HPDE6-E6E7 (cell line): ENCODE measurements around the gene CLC.
"Not testable (repeated sequence)": the region's sequence is repeated elsewhere in the genome, so short reads cannot be mapped to it uniquely, and the experiment has no call there.

Experiments
- DNase-seq: peaks from one replicate; pipeline ENCODE4 v3.0.0; 2011; ENCODE audit warnings: missing footprints; ENCODE audit errors: extremely low spot score

CLC gene

DNA sequence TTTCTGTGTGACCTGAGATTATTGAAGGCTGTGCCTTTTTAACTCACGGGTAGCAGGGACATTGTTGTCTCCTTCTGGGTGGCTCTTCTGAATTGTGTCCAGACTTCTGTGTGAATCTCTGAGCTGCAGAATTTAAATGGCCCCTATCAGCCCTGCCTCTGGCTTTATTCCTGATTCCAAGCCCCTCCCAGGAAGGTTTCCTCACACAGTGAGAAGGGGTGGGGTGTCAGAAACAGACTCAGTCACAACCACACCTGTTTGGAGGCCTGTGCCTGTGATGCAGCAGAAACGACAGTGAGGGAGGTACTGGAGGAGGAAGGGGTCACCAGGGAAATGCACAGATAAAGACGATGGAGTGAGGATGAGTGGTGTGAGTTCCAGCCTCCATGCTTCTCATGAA is at the start of gene CLC:
CLC (minus strand) TSS at position 139 of the 400 bp plus-strand sequence; CDS start at position 62, 77 bp downstream.
- DNase-seq = no peak

DNA sequence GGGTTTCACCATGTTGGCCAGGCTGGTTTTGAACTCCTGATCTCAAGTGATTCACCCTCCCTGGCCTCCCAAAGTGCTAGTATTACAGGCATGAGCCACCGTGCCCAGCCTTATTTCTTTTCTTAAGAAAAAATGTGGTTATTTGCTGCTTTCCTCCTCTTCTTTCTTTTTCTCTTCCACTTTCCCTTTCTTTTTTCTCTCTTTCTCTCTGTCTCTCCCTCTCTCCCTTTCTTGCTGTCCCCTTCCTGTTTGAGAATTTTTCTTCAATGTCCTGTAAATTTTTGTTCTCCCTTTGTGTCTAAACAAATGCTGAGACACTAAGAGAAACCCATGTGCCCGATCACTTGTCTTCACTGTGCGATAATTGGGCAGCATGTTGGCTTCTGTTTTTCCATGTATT is 43.1 kb upstream of the CLC start:
- DNase-seq = no peak

DNA sequence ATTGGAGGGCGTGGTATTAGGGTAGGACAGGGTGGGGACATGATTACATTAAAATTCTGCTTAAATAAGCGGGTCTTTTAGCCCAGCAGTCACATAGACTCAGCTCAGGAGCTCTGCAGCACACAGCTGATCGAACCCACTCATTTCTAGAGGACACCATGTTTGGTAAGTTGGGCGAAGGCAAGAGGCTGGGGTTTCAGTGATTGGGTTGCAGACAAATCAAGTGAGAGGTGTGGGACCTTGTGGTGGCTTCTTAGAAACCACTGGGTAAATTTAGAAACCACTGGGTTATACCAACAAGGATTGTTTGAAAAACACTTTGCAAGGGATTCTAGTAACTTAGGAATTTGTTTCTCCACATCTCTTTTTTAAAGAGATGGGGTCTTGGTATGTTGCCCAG is 40.9 kb upstream of the CLC start, which contains the start of gene LEUTX:
LEUTX (plus strand) TSS at position 92 of the 400 bp plus-strand sequence; CDS start at position 159, 67 bp downstream.
- no peak for DNase-seq

DNA sequence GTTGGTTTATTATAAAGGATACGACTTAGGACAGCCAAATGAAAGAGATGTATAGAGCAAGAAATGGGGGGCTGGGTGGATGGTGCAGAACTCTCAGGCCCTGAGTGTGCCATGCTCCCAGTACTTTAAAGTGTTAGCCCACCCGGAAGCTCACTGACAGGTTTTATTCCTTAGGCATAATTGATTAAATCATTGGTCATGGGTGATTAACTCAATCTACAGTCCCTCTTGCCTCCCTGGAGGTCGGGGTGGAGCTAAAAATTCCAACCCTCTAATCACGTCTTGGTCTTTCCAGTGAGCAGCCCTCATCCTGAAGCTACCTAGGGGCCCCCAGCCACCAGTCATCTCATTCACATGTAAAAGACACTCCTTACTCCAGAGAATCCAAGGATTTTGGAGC is 31.0 kb upstream of the CLC start:
- no peak for DNase-seq

DNA sequence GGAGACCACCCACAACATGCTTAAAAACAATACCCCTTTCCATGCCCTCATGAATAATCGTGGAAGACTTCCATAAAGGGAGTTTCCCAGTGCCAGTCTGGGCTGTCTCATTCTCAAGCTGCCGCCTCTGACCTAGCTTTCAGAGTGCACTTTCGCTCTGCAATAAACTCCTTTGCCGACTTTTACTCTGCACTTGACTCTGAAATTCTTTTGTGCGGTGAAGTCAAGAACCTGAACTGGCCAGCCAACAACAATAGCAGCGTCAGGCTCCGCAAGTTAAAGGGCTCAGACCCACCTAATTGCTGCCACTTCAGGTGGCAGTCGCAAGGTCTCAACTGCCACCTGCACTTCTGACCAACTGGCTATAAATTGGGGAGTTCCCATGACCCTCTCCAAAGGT is 30.5 kb upstream of the CLC start:
- no peak for DNase-seq

DNA sequence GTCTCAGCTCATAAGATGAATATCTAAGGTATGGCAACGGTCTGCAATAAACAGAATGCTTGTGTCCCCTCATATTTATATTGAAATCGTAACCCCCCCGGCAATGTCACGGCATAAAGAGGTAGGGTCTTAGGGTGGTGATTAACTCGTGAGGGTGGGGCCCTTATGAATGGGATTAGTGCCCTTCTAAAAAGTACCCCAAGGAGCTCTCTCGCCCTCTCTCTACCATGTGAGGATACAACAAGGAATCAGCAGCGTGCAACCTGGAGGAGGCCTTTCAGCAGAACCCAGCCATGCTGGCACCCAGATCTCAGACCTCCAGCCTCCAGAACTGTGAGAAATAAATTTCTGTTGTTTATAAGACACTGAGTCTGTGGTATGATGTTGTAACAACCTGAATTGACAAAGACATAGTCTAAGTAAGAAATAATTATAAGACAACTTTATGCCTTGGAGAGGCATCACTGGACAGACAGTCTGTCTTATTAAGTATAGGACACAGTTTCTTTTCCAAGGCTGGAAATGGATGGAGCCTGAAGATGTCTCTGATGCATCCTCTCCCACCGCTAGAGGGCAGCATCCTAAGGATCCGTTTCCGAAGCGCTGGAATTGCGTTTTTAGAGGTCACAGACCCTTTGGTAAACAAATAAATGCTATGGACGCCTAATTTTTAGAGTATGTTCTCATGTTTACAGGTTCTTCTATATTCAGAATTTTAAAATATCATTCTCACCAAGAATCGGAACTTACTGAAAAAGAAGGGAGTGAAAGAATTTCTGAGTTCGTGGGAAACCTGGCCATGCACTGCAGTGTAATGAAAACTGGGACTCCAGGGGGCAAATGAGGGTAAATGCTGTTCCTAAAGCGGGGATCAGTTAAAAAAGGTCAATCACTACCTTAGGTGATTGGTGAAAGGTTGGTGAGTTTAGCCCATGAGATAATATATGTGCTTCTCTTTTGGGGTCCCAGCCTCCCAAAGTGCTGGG is 27.6 kb upstream of the CLC start:
- no peak for DNase-seq

GRCh38 chr19:39761851-39762250 is 24.0 kb upstream of the CLC start:
- not testable (repeated sequence) for DNase-seq

DNA sequence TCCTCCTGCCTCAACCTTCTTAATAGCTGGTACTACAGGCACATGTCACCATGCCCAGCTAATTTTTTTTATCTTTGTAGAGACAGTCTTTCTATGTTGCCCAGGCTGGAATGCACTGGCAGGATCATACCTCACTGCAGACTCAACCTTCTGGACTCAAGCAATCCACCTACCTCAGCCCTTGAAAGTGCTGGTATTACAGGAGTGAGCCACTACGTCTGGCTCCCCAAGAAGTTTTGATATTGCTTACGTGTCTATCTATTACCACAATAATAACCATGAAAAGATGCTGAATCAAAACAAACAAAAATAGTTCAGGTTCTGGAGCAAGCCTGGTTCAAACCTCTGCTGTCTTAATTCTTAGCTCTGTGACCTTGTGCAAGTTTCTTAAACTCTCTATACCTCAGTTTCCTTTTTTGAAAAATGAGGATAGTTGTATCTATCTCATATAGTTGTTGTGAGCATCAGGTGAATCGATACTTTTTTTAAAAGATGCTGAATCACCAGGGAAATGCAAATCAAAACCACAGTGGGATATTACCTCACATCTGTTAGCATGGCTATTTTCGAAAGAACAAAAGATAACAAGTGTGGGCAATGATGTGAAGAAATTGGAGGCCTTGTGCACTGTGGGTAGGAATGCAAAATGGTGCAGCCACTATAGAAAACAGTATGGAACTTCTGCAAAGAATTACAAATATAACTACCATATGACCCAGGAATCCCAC is 21.8 kb upstream of the CLC start:
- DNase-seq = no peak

DNA sequence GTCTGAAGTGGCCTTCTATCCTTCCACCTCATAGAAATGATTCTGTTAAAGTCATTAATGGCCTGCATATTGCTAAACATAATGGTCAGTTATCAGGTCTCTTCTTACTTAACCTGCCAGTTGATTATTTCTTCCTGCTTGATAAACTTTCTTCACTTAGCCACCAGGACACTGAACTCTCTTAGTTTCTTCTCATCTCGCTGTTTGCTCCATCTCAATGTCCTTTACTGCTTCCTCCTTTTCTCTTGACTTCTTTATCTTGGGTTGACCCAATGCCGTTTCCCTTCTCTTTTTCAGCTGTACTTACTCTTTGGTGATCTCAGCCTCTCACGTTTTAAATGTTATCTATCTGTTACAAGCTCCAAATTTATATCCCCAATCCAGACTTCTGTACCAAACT is 17.1 kb upstream of the CLC start:
- DNase-seq = no peak

- no peak for DNase-seq
These were observed 16.7 kb upstream of the CLC start for GRCh38 chr19:39754544-39754943.

DNA sequence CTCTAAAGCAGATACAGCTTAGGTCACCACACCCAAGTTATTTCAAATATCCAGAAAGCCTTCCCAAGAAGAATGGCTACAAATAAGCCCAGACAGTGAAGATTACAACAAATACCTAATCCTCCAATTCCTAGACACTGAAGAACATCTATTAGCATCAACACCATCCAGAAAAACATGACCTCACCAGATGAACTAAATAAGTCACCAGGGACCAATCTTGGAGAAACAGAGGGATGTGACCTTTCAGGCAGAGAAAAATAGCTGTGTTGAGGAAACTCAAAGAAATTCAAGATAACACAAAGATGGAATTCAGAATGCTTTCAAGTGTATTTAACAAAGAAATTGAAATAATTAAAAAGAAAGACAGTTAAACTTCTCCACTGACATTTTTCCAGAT is 15.0 kb upstream of the CLC start:
- DNase-seq = no peak

- no peak for DNase-seq
These were observed 14.6 kb upstream of the CLC start for GRCh38 chr19:39752390-39752789.

- DNase-seq = no peak
These were observed 12.2 kb upstream of the CLC start for GRCh38 chr19:39749981-39750380.

GRCh38 chr19:39746836-39747529 is 9.2 kb upstream of the CLC start:
- no peak for DNase-seq

DNA sequence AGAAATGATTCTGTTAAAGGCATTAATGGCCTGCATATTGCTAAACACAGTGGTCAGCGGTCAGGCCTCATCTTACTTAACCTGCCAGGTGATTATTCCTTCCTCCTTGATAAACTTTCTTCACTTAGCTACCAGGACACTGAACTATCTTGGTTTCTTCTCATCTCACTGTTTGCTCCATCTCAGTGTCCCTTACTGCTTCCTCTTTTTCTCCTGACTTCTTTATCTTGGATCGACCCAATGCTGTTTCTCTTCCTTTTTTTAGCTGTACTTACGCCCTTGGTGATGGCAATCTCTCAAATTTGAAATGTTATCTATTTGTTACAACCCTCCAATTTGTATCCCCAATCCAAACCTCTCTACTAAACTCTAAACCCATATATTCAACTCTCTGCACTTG is 7.8 kb upstream of the CLC start:
- no peak for DNase-seq

- DNase-seq = no peak
These were observed 2.6 kb upstream of the CLC start for GRCh38 chr19:39740395-39740794.

DNA sequence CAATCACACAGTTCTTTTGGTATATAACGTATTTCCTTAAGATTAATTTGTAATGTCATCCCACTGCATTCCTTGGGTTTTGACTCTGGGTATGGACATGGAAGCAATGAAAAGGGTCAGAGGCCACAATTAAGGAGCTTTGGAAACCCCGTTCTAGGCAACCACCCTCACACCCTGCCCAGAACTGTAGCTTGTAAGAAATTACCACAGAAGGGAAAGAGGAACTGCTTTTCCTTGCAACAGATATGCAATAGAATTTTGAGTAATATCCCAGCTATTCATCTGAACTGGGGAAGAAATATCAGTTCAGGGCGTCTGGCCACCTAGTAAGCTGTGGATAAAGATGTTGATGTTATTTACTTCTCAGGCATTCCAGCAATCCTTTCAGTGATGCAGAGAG is 985 bp upstream of the CLC start:
- no peak for DNase-seq

- no peak for DNase-seq
These were observed 478 bp downstream of the CLC start for GRCh38 chr19:39737351-39737750.

DNA sequence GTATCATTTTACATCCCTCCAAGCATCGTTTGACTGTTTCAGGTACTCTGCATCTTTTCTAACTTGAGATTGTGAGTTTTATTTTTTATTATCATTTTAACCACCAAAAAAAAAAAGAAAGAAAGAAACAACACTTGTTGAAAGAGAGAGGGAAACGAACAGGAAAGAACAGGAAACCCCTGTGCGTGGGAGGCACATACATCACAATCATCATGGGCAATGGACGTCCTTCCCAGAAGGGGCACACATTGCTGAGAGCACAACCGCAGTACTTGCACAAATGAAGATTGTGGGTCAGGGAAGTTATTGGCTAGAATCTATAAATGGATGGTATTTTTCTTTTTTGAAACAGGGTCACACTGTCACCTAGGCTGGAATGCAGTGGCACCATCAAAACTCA is 1.7 kb downstream of the CLC start:
- no peak for DNase-seq

DNA sequence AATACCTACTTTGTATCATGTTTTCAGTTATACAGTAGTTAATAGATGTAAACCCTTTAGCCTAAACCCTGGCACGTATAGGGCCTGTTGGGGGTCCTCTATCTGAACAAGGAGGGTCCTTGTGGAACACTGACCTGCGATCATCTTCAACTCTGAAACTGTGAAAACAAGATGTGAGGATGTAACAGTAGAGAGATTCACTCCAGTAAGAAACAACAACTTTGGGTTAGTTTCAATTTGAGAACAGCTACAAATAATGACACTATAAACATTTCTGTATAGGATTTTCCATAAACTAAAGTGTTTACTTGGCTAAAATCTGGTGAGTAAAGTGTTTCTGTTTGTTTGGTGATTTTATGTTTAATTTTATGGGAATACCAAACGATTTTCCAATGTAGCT is 2.1 kb downstream of the CLC start:
- DNase-seq = no peak

GRCh38 chr19:39733841-39734240 is 4.0 kb downstream of the CLC start:
- no peak for DNase-seq

- no peak for DNase-seq
These were observed 6.1 kb downstream of the CLC start for GRCh38 chr19:39731685-39732084.
